HepG2 (cell line): Measurements from ENCODE around the gene NMU. TPM values are rescaled to one million over a fixed set of nuclear protein-coding genes. Genes with fewer than 3 reads are reported as not detected.

Source experiments
- CEBPG ChIP-seq: IDR thresholded peaks from 2 replicates; pipeline ENCODE4 v1.6.1; 2016
- CSRNP2 ChIP-seq: sonication (generic); formaldehyde crosslinking; conservative IDR thresholded peaks from 2 replicates; pipeline ENCODE4 v1.8.0; 2022; ENCODE audit warnings: low read depth, missing genetic modification reagents
- FOSL1 ChIP-seq: sonication (generic); formaldehyde crosslinking; IDR thresholded peaks from 2 replicates; pipeline ENCODE4 v1.9.0; 2021; ENCODE audit warnings: missing genetic modification reagents, borderline replicate concordance
- FOXJ3 ChIP-seq: sonication (generic); formaldehyde crosslinking; IDR thresholded peaks from 2 replicates; pipeline ENCODE4 v1.4.0; 2020; ENCODE audit warnings: missing genetic modification reagents, mild to moderate bottlenecking, borderline replicate concordance
- NFRKB ChIP-seq: fragments of 450-650 bp; IDR thresholded peaks from 2 replicates; pipeline ENCODE4 v1.6.1; 2017
- NR2C2 ChIP-seq: sonication (generic); formaldehyde crosslinking; IDR thresholded peaks from 2 replicates; pipeline ENCODE4 v1.4.0; 2020; ENCODE audit warnings: missing genetic modification reagents, mild to moderate bottlenecking, moderate library complexity, borderline replicate concordance
- RFXAP ChIP-seq: sonication (generic); formaldehyde crosslinking; IDR thresholded peaks from 2 replicates; pipeline ENCODE4 v1.4.0; 2020; ENCODE audit warnings: missing genetic modification reagents, borderline replicate concordance
- YEATS4 ChIP-seq: sonication (generic); formaldehyde crosslinking; IDR thresholded peaks from 2 replicates; pipeline ENCODE4 v1.4.0; 2020; ENCODE audit warnings: missing genetic modification reagents, borderline replicate concordance
- ZBTB46 ChIP-seq: sonication (generic); formaldehyde crosslinking; IDR thresholded peaks from 2 replicates; pipeline ENCODE4 v1.4.0; 2020; ENCODE audit warnings: mild to moderate bottlenecking, missing genetic modification reagents, borderline replicate concordance
- ZFP41 ChIP-seq: sonication (generic); formaldehyde crosslinking; IDR thresholded peaks from 2 replicates; pipeline ENCODE4 v1.4.0; 2020; ENCODE audit warnings: mild to moderate bottlenecking, missing genetic modification reagents, borderline replicate concordance
- ZNF256 ChIP-seq: sonication (generic); formaldehyde crosslinking; conservative IDR thresholded peaks from 2 replicates; pipeline ENCODE4 v1.4.0; 2020; ENCODE audit warnings: missing genetic modification reagents
- ZNF431 ChIP-seq: sonication (generic); formaldehyde crosslinking; IDR thresholded peaks from 2 replicates; pipeline ENCODE4 v1.9.0; 2022; ENCODE audit warnings: missing genetic modification reagents, low read depth, mild to moderate bottlenecking, borderline replicate concordance
- ZNF451 ChIP-seq: sonication (generic); formaldehyde crosslinking; IDR thresholded peaks from 2 replicates; pipeline ENCODE4 v1.5.0; 2020; ENCODE audit warnings: mild to moderate bottlenecking, missing genetic modification reagents
- ZNF788 ChIP-seq: sonication (generic); formaldehyde crosslinking; IDR thresholded peaks from 2 replicates; pipeline ENCODE4 v1.5.0; 2020; ENCODE audit warnings: mild to moderate bottlenecking, missing genetic modification reagents, borderline replicate concordance
- ZNF816 ChIP-seq: sonication (generic); formaldehyde crosslinking; IDR thresholded peaks from 2 replicates; pipeline ENCODE4 v1.8.0; 2022; ENCODE audit warnings: missing genetic modification reagents, mild to moderate bottlenecking, borderline replicate concordance
- polyA plus RNA-seq, 8 experiments: library from polyadenylated mRNA; depleted of rRNA in 3 of 8; stranded (reverse) in 7 of 8; unstranded in 1 of 8; fragments of >200 nt; fragmentation: Illumina TruSeq in 4 of 8; extraction: Trizol in 4 of 8; gene quantifications; 2 replicates each; pipeline versions ENCODE4 v1.2.1 to v1.2.3, GENCODE V29; 2011 to 2016; ENCODE audit warnings: low read depth in 4 of 8, missing spikeins in 1 of 8, mixed read lengths in 1 of 8; ENCODE audit not compliant: insufficient read depth in 1 of 8
- total RNA-seq, 5 experiments: library from RNA; depleted of rRNA; stranded (reverse); fragments of >200 nt; fragmentation: Illumina TruSeq; extraction: Trizol; gene quantifications; 2 replicates each; pipeline ENCODE4 v1.2.3, GENCODE V29; 2016; ENCODE audit warnings: low read depth in 1 of 5
- TF ChIP-seq, protein P1 (sequence below): sonication (generic); formaldehyde crosslinking; IDR thresholded peaks from 2 replicates; pipeline ENCODE4 v1.9.0; 2022; ENCODE audit warnings: missing genetic modification reagents, mild to moderate bottlenecking, borderline replicate concordance
- TF ChIP-seq, protein P2 (sequence below): sonication (generic); formaldehyde crosslinking; IDR thresholded peaks from 2 replicates; pipeline ENCODE4 v1.4.0; 2020; ENCODE audit warnings: mild to moderate bottlenecking, low read depth, missing genetic modification reagents
- TF ChIP-seq, protein P3 (sequence below): sonication (generic); formaldehyde crosslinking; IDR thresholded peaks from 2 replicates; pipeline ENCODE4 v1.4.0; 2020; ENCODE audit warnings: missing genetic modification reagents, borderline replicate concordance

Gene NMU
- total and polyA plus RNA-seq, 2 of the 13 experiments (the other 11 are each of a cell fraction or from before 2014, with no cell fraction given), result not detected

DNA sequence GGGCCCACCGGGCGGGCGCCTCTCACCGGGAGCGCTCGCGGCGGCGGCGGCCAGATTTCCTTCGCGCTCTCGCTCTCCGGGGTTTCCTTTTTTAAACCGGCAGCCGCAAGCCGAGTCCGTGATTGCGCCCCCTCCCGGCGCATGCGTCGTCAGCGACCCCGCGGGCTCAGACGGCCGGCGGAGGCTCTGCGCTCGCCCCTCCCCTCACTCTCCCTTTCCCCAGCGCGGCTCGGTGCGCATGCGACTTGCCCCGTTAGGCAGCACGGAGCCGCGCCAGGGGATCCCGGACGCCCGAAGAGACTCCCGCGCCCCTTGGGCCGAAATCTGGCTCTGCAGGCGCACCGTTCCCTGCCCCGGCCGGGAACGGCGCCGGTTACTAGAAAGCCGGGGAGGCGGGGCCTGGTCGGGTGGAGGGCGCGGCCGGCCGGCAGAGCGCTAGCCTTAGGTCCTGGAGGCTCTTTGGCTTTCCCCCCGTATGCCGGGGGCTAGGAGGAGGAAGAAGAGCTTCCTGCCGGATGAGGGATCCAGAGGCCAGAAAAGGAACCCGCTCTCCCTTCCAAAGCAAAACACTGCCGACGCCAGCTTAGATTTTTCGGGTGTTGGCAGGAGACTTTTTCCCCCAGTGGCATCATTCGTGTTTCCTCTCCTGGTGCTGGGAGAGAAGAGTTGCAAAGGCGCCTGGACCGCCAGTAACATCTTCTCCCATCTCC, 89.2 kb downstream of the NMU start, which contains the start of gene CLOCK (continued):
- TF ChIP-seq ZBTB46 (CRISPR knock-in tag) (no peak), CSRNP2 (CRISPR knock-in tag) (no peak), ZNF816 (CRISPR knock-in tag) (0 out of 2 replicates have a peak, but pooled peaks have one; percentile 73), FOSL1 (CRISPR knock-in tag) (no peak), ZNF451 (CRISPR knock-in tag) (0 out of 2 replicates have a peak, but pooled peaks have one; percentile 26), YEATS4 (CRISPR knock-in tag) (peak; percentile 32; the same call in 1 of the 2 replicates), RFXAP (CRISPR knock-in tag) (no peak; the same call in 1 of the 2 replicates), NR2C2 (CRISPR knock-in tag) (peak; percentile 12; the same call in 1 of the 2 replicates), ZNF256 (CRISPR knock-in tag) (no peak), ZFP41 (CRISPR knock-in tag) (no peak), NFRKB (no peak), ZNF788 (peak; percentile 54; the same call in 1 of the 2 replicates), FOXJ3 (peak; percentile 47; the same call in 1 of the 2 replicates), CEBPG (CRISPR knock-in tag) (no peak), ZNF431 (CRISPR knock-in tag) (peak; percentile 36; the same call in 1 of the 2 replicates)
- TF ChIP-seq, protein P1, sequence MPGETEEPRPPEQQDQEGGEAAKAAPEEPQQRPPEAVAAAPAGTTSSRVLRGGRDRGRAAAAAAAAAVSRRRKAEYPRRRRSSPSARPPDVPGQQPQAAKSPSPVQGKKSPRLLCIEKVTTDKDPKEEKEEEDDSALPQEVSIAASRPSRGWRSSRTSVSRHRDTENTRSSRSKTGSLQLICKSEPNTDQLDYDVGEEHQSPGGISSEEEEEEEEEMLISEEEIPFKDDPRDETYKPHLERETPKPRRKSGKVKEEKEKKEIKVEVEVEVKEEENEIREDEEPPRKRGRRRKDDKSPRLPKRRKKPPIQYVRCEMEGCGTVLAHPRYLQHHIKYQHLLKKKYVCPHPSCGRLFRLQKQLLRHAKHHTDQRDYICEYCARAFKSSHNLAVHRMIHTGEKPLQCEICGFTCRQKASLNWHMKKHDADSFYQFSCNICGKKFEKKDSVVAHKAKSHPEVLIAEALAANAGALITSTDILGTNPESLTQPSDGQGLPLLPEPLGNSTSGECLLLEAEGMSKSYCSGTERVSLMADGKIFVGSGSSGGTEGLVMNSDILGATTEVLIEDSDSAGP (CRISPR knock-in tag), result peak; percentile 67; the same call in 1 of the 2 replicates
- TF ChIP-seq, protein P2, sequence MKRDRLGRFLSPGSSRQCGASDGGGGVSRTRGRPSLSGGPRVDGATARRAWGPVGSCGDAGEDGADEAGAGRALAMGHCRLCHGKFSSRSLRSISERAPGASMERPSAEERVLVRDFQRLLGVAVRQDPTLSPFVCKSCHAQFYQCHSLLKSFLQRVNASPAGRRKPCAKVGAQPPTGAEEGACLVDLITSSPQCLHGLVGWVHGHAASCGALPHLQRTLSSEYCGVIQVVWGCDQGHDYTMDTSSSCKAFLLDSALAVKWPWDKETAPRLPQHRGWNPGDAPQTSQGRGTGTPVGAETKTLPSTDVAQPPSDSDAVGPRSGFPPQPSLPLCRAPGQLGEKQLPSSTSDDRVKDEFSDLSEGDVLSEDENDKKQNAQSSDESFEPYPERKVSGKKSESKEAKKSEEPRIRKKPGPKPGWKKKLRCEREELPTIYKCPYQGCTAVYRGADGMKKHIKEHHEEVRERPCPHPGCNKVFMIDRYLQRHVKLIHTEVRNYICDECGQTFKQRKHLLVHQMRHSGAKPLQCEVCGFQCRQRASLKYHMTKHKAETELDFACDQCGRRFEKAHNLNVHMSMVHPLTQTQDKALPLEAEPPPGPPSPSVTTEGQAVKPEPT (CRISPR knock-in tag), result peak; percentile 60; the same call in 1 of the 2 replicates
- TF ChIP-seq, protein P3, sequence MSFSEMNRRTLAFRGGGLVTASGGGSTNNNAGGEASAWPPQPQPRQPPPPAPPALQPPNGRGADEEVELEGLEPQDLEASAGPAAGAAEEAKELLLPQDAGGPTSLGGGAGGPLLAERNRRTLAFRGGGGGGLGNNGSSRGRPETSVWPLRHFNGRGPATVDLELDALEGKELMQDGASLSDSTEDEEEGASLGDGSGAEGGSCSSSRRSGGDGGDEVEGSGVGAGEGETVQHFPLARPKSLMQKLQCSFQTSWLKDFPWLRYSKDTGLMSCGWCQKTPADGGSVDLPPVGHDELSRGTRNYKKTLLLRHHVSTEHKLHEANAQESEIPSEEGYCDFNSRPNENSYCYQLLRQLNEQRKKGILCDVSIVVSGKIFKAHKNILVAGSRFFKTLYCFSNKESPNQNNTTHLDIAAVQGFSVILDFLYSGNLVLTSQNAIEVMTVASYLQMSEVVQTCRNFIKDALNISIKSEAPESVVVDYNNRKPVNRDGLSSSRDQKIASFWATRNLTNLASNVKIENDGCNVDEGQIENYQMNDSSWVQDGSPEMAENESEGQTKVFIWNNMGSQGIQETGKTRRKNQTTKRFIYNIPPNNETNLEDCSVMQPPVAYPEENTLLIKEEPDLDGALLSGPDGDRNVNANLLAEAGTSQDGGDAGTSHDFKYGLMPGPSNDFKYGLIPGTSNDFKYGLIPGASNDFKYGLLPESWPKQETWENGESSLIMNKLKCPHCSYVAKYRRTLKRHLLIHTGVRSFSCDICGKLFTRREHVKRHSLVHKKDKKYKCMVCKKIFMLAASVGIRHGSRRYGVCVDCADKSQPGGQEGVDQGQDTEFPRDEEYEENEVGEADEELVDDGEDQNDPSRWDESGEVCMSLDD (CRISPR knock-in tag), result no peak
